HCT116 (cell line): ENCODE results near the gene RUVBL1. TPM values are rescaled to one million over a fixed set of nuclear protein-coding genes. Genes with fewer than 3 reads are reported as not detected.

Source experiments
- ATAC-seq: fragments of 200-7000 bp; cut with Tn5 transposase; 2 replicates; pipeline ENCODE4 v1.9.1; 2020; ENCODE audit warnings: mild to moderate bottlenecking, moderate library complexity
- BruUV-seq: library from RNA; stranded (reverse); fragments of 400-500 nt; replicated peaks from 2 replicates; lab custom pipeline; 2021; lab: Mats Ljungman, UMichigan
- CTCF ChIA-PET: fragments of 300-600 bp; sonication (Branson Sonifier 250); formaldehyde crosslinking; loops from one replicate; lab custom pipeline; 2021; ENCODE audit warnings: antibody characterized with exemption; lab: Charles Lee
- POLR2A ChIA-PET: fragments of 300-600, 350-600 bp; sonication (Branson Sonifier 250); formaldehyde crosslinking; loops from one replicate; lab custom pipeline; 2021; ENCODE audit warnings: antibody characterized with exemption; lab: Charles Lee
- RAD21 ChIA-PET, 2 experiments: fragments of 300-600 bp; sonication (Branson Sonifier 250); formaldehyde crosslinking; loops; one replicate each; lab custom pipeline; 2023; ENCODE audit warnings: low total read pairs in 2 of 2; ENCODE audit not compliant: uncharacterized antibody in 2 of 2, unreplicated experiment in 2 of 2, low non-redundant PET in 1 of 2; lab: Charles Lee
- DNase-seq: peaks from one replicate; pipeline ENCODE4 v3.0.0-alpha.2; 2010; ENCODE audit warnings: low read depth, low spot score
- H2AFZ ChIP-seq: fragments of 200-600 bp; shearing (Covaris generic), sonication (generic); 2 replicates; pipeline ENCODE4 v1.6.1; 2017; ENCODE audit warnings: low read depth, mixed run types, mixed read lengths, antibody characterized with exemption, low read length; ENCODE audit not compliant: poor library complexity, severe bottlenecking
- H3K27ac ChIP-seq: 2 replicates; pipeline ENCODE4 v1.5.1; 2012; ENCODE audit warnings: low read depth, low read length
- H3K27me3 ChIP-seq: fragments of 200-600 bp; sonication (generic); 2 replicates; pipeline ENCODE4 v1.6.1; 2016; ENCODE audit warnings: mixed run types, low read length, mixed read lengths; ENCODE audit not compliant: insufficient read depth
- H3K36me3 ChIP-seq, 2 experiments: fragments of 200-500 bp in 1 of 2; fragments of 200-600 bp in 1 of 2; sonication (Bioruptor generic) in 1 of 2; sonication (generic) in 1 of 2; 2 replicates each; pipeline versions ENCODE4 v1.5.1 to v1.6.1; 2014 to 2016; ENCODE audit warnings: low read length in 2 of 2, inconsistent platforms in 1 of 2, mixed read lengths in 1 of 2, mixed run types in 1 of 2; ENCODE audit not compliant: insufficient read depth in 2 of 2, control insufficient read depth in 1 of 2
- H3K4me1 ChIP-seq, 2 experiments: fragments of 200-600 bp in 1 of 2; sonication (generic) in 1 of 2; 2 replicates each; pipeline versions ENCODE4 v1.5.1 to v1.6.1; 2012 to 2017; ENCODE audit warnings: low read length in 2 of 2, inconsistent platforms in 1 of 2, mild to moderate bottlenecking in 1 of 2, mixed read lengths in 1 of 2, mixed run types in 1 of 2, moderate library complexity in 1 of 2; ENCODE audit not compliant: insufficient read depth in 2 of 2, control insufficient read depth in 1 of 2
- H3K4me2 ChIP-seq: fragments of 200-600 bp; sonication (generic); 2 replicates; pipeline ENCODE4 v1.6.1; 2017; ENCODE audit warnings: mixed run types, low read length, mixed read lengths
- H3K4me3 ChIP-seq, 2 experiments: fragments of 200-600 bp in 1 of 2; sonication (generic) in 1 of 2; replicated peaks in 1 of 2; 2 replicates each; pipeline ENCODE4 v1.5.1; 2011 to 2016; ENCODE audit warnings: low read length in 2 of 2, control low read depth in 1 of 2, low read depth in 1 of 2, mild to moderate bottlenecking in 1 of 2, mixed read lengths in 1 of 2, mixed run types in 1 of 2
- H3K79me2 ChIP-seq: fragments of 200-600 bp; sonication (generic); 2 replicates; pipeline ENCODE4 v1.6.1; 2017; ENCODE audit warnings: mild to moderate bottlenecking, mixed run types, low read length, moderate library complexity, mixed read lengths; ENCODE audit not compliant: insufficient read depth
- H3K9ac ChIP-seq: fragments of 200-600 bp; sonication (generic); 2 replicates; pipeline ENCODE4 v1.6.1; 2016; ENCODE audit warnings: low read length, mixed read lengths
- H3K9me2 ChIP-seq: fragments of 200-600 bp; sonication (generic), shearing (Covaris generic); 2 replicates; pipeline ENCODE4 v1.6.1; 2017; ENCODE audit warnings: mixed run types, mild to moderate bottlenecking, moderate library complexity; ENCODE audit not compliant: insufficient read depth
- H3K9me3 ChIP-seq, 2 experiments: fragments of 200-500 bp in 1 of 2; fragments of 200-600 bp in 1 of 2; sonication (Bioruptor generic) in 1 of 2; sonication (generic) in 1 of 2; 2 replicates each; pipeline ENCODE4 v1.6.1; 2014 to 2017; ENCODE audit warnings: low read length in 2 of 2, mixed read lengths in 2 of 2, inconsistent platforms in 1 of 2, low read depth in 1 of 2, mild to moderate bottlenecking in 1 of 2, mixed run types in 1 of 2, moderate library complexity in 1 of 2; ENCODE audit not compliant: control insufficient read depth in 1 of 2, insufficient read depth in 1 of 2
- H4K20me1 ChIP-seq: fragments of 200-600 bp; sonication (generic), shearing (Covaris generic); 2 replicates; pipeline ENCODE4 v1.6.1; 2017; ENCODE audit warnings: mixed run types, mild to moderate bottlenecking, moderate library complexity; ENCODE audit not compliant: insufficient read depth
- ATF3 ChIP-seq: IDR thresholded peaks from 2 replicates; pipeline ENCODE4 v1.6.1; 2012
- EGR1 ChIP-seq: IDR thresholded peaks from 2 replicates; pipeline ENCODE4 v1.6.1; 2012; ENCODE audit warnings: low read depth
- EZH2 ChIP-seq: fragments of 200-600 bp; sonication (generic); IDR thresholded peaks from 2 replicates; pipeline ENCODE4 v1.6.1; 2017; ENCODE audit warnings: antibody characterized with exemption, mixed run types
- MAX ChIP-seq: IDR thresholded peaks from 2 replicates; pipeline ENCODE4 v1.6.1; 2012
- POLR2AphosphoS5 ChIP-seq: IDR thresholded peaks from 2 replicates; pipeline ENCODE4 v1.6.1; 2011; ENCODE audit warnings: mild to moderate bottlenecking, low read depth, low read length, moderate library complexity
- SIN3A ChIP-seq: IDR thresholded peaks from 2 replicates; pipeline ENCODE4 v1.6.1; 2012; ENCODE audit warnings: low read depth
- SRF ChIP-seq: IDR thresholded peaks from 2 replicates; pipeline ENCODE4 v1.6.1; 2012; ENCODE audit warnings: low read depth
- TCF7L2 ChIP-seq: IDR thresholded peaks from 2 replicates; pipeline ENCODE4 v1.7.0; 2011; ENCODE audit warnings: borderline replicate concordance, inconsistent platforms; ENCODE audit not compliant: insufficient read depth, insufficient read length; ENCODE audit errors: extremely low read depth
- YY1 ChIP-seq: IDR thresholded peaks from 2 replicates; pipeline ENCODE4 v1.6.1; 2011; ENCODE audit warnings: low read length, low read depth, moderate library complexity, mild to moderate bottlenecking; ENCODE audit not compliant: insufficient replicate concordance; ENCODE audit errors: extremely low read depth
- ZFX ChIP-seq: fragments of 450-650 bp; IDR thresholded peaks from 2 replicates; pipeline ENCODE4 v1.6.1; 2017
- intact Hi-C: fragments of 100-400 bp; cut with micrococcal nuclease; formaldehyde crosslinking; loops from 2 replicates; pipeline ENCODE4 v1.10.0; 2022
- total RNA-seq: library from RNA; stranded (reverse); gene quantifications from one replicate; pipeline ENCODE4 v1.2.1, GENCODE V29; 2021; ENCODE audit not compliant: unreplicated experiment

Gene RUVBL1
- total RNA-seq, 1 experiment from 2014 or later = 129 TPM

GRCh38 chr3:128166971-128167453, 43.4 kb upstream of the RUVBL1 start:
- Histone ChIP-seq H3K79me2 (peaks cover 10% of the 10 kb centered on the region; the same call in 1 of the 2 replicates), H3K27me3 (no peaks in the 10 kb centered on the region), H2AFZ (no peak overlapping the region), H3K4me1 (peaks cover 0 to 7% of the 10 kb centered on the region in 2 experiments; a peak in 1 of 4 replicates), H3K36me3 (no peaks in the 10 kb centered on the region), H3K9me3 (no peaks in the 10 kb centered on the region), H3K9me2 (no peaks in the 10 kb centered on the region), H3K4me3 (no peak overlapping the region), H4K20me1 (no peaks in the 10 kb centered on the region; the same call in 1 of the 2 replicates), H3K27ac (no peak overlapping the region), H3K9ac (no peak overlapping the region), H3K4me2 (no peak overlapping the region)
- CTCF ChIA-PET = no interaction called here
- intact Hi-C loops = no loop called here
- DNase-seq = no peak
- TF ChIP-seq TCF7L2 (no peak), ATF3 (no peak), YY1 (no peak), MAX (no peak), EGR1 (no peak), SRF (no peak), POLR2AphosphoS5 (no peak), SIN3A (no peak), EZH2 (no peak), ZFX (no peak)
- RAD21 ChIA-PET = no interaction called here
- no TSS peak for BruUV-seq
- no peak for ATAC-seq
- POLR2A ChIA-PET = no interaction called here

GRCh38 chr3:128163432-128163831, 39.8 kb upstream of the RUVBL1 start:
- Histone ChIP-seq H3K9me3 (no peaks in the 10 kb centered on the region), H3K4me2 (no peak overlapping the region), H3K36me3 (no peaks in the 10 kb centered on the region), H4K20me1 (no peaks in the 10 kb centered on the region; the same call in 1 of the 2 replicates), H3K27ac (no peak overlapping the region), H3K4me3 (no peak overlapping the region)
- no peak for ATAC-seq
- no peak for TF ChIP-seq ZFX
- TF ChIP-seq, all 23 proteins: peak for 0
- Histone ChIP-seq H2AFZ (no peak overlapping the region), H3K79me2 (0 out of 2 replicates have a peak, but pooled peaks cover 10% of the 10 kb centered on the region), H3K9ac (no peak overlapping the region), H3K9me2 (no peaks in the 10 kb centered on the region), H3K27me3 (no peaks in the 10 kb centered on the region), H3K4me1 (no peaks in the 10 kb centered on the region)
- no TSS peak for BruUV-seq
- ChIA-PET POLR2A (no interaction called here), CTCF (no interaction called here), RAD21 (no interaction called here)
- DNase-seq = no peak
- intact Hi-C loops = no loop called here
